Trophoblast cell (in vitro differentiated cells and primary cell): Measurements from ENCODE around the gene MT1G.
"Not testable (repeated sequence)": the region's sequence is repeated elsewhere in the genome, so short reads cannot be mapped to it uniquely, and the experiment has no call there.

Experiments used
- DNase-seq, 2 donors: peaks; one replicate each; pipeline ENCODE4 v3.0.0-alpha.2; 2016
- H2AFZ ChIP-seq: 2 replicates; pipeline ENCODE4 v1.6.1; 2013; ENCODE audit warnings: low read length, moderate library complexity, mild to moderate bottlenecking; ENCODE audit not compliant: insufficient read depth, poor library complexity
- H2AK5ac ChIP-seq: 2 replicates; pipeline ENCODE4 v1.6.1; 2013; ENCODE audit warnings: mild to moderate bottlenecking, low read length
- H2BK120ac ChIP-seq: 2 replicates; pipeline ENCODE4 v1.6.1; 2013; ENCODE audit warnings: low read length, mild to moderate bottlenecking, moderate library complexity; ENCODE audit not compliant: insufficient read depth, poor library complexity
- H2BK12ac ChIP-seq: 2 replicates; pipeline ENCODE4 v1.6.1; 2013; ENCODE audit warnings: mild to moderate bottlenecking, low read length, moderate library complexity
- H2BK5ac ChIP-seq: 2 replicates; pipeline ENCODE4 v1.6.1; 2013; ENCODE audit warnings: low read length, low read depth, moderate library complexity, mild to moderate bottlenecking; ENCODE audit not compliant: poor library complexity
- H3K14ac ChIP-seq: 2 replicates; pipeline ENCODE4 v1.6.1; 2013; ENCODE audit warnings: mild to moderate bottlenecking, low read length
- H3K18ac ChIP-seq: 2 replicates; pipeline ENCODE4 v1.6.1; 2013; ENCODE audit warnings: mild to moderate bottlenecking, low read length
- H3K23ac ChIP-seq: 2 replicates; pipeline ENCODE4 v1.6.1; 2013; ENCODE audit warnings: low read length
- H3K27ac ChIP-seq: 2 replicates; pipeline ENCODE4 v1.5.1; 2013; ENCODE audit warnings: low read depth, mild to moderate bottlenecking, inconsistent platforms, low read length, moderate library complexity
- H3K27me3 ChIP-seq: 2 replicates; pipeline ENCODE4 v1.6.1; 2013; ENCODE audit warnings: inconsistent platforms, mild to moderate bottlenecking, low read length, moderate library complexity; ENCODE audit not compliant: insufficient read depth
- H3K36me3 ChIP-seq, 2 experiments: 1 replicate in 1 of 2; 2 replicates in 1 of 2; pipeline ENCODE4 v1.6.1; 2013; ENCODE audit warnings: low read length in 2 of 2, mild to moderate bottlenecking in 2 of 2, moderate library complexity in 1 of 2; ENCODE audit not compliant: insufficient read depth in 2 of 2, control insufficient read depth in 1 of 2
- H3K4ac ChIP-seq: 2 replicates; pipeline ENCODE4 v1.6.1; 2013; ENCODE audit warnings: low read depth, mild to moderate bottlenecking, low read length, moderate library complexity
- H3K4me1 ChIP-seq, 2 experiments: 1 replicate in 1 of 2; 2 replicates in 1 of 2; pipeline ENCODE4 v1.6.1; 2013; ENCODE audit warnings: low read length in 2 of 2, mild to moderate bottlenecking in 2 of 2, moderate library complexity in 1 of 2; ENCODE audit not compliant: insufficient read depth in 2 of 2, control insufficient read depth in 1 of 2
- H3K4me2 ChIP-seq: 2 replicates; pipeline ENCODE4 v1.6.1; 2013; ENCODE audit warnings: inconsistent platforms, mild to moderate bottlenecking, low read length, moderate library complexity
- H3K4me3 ChIP-seq: 2 replicates; pipeline ENCODE4 v1.5.1; 2013; ENCODE audit warnings: mild to moderate bottlenecking, low read depth, low read length, inconsistent platforms
- H3K79me1 ChIP-seq: one replicate; pipeline ENCODE4 v1.6.1; 2013; ENCODE audit warnings: low read length
- H3K79me2 ChIP-seq: 2 replicates; pipeline ENCODE4 v1.6.1; 2013; ENCODE audit warnings: low read length, mild to moderate bottlenecking; ENCODE audit not compliant: control insufficient read depth, insufficient read depth, poor library complexity
- H3K9ac ChIP-seq: 2 replicates; pipeline ENCODE4 v1.6.1; 2013; ENCODE audit warnings: mild to moderate bottlenecking, low read length
- H3K9me3 ChIP-seq: 2 replicates; pipeline ENCODE4 v1.6.1; 2013; ENCODE audit warnings: low read depth, mild to moderate bottlenecking, control low read depth, inconsistent platforms, low read length; ENCODE audit not compliant: insufficient read depth
- H4K12ac ChIP-seq: 2 replicates; pipeline ENCODE4 v1.6.1; 2013; ENCODE audit warnings: low read depth, mild to moderate bottlenecking, low read length, moderate library complexity
- H4K8ac ChIP-seq: 2 replicates; pipeline ENCODE4 v1.6.1; 2013; ENCODE audit warnings: low read depth, mild to moderate bottlenecking, low read length, moderate library complexity
- H4K91ac ChIP-seq: one replicate; pipeline ENCODE4 v1.6.1; 2013; ENCODE audit warnings: low read depth, mild to moderate bottlenecking, low read length, moderate library complexity
- WGBS: extraction: QIAGEN DNeasy Blood & Tissue Kit; methylation state at CpG from one replicate; pipeline ENCODE4 v1.1.7; 2013; ENCODE audit warnings: missing lambda C conversion rate; ENCODE audit not compliant: insufficient read length, insufficient coverage; ENCODE audit errors: extremely low coverage; 5-methylcytosine and 5-hydroxymethylcytosine counted together

The MT1G gene

DNA sequence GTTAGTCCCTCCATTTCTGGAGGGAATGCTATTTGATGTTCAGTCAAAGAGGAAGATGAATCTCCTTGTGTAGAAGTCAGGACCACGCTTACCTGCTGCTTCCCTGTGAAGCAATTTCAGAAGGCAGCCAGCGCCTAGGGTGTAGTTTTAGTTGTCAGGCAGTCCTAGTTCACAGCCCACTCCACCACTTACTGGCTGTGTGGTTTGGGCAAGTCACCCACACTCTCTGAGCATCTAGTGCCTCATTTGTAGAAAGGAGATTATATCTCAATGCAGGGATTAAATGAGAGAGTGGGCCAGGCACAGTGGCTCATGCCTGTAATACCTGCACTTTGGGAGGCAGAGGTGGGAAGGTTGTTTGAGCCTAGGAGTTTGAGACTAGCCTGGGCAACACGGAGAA, 4.3 kb upstream of the MT1G start:
- H3K4ac ChIP-seq, H4K8ac ChIP-seq, H3K27ac ChIP-seq, H3K14ac ChIP-seq, H4K91ac ChIP-seq, H3K4me3 ChIP-seq, H2AFZ ChIP-seq, H2BK12ac ChIP-seq, H3K36me3 ChIP-seq, H3K4me1 ChIP-seq, H3K79me2 ChIP-seq, DNase-seq, H3K4me2 ChIP-seq, H3K23ac ChIP-seq, H3K9me3 ChIP-seq, H2AK5ac ChIP-seq, H2BK5ac ChIP-seq, H3K79me1 ChIP-seq, H3K9ac ChIP-seq, H2BK120ac ChIP-seq, H3K18ac ChIP-seq, H4K12ac ChIP-seq: not testable (repeated sequence)
- H3K27me3 ChIP-seq, result peaks cover 62% of the 10 kb centered on the region
- no CpG with 5 or more reads among the region's 3 CpGs for WGBS

DNA sequence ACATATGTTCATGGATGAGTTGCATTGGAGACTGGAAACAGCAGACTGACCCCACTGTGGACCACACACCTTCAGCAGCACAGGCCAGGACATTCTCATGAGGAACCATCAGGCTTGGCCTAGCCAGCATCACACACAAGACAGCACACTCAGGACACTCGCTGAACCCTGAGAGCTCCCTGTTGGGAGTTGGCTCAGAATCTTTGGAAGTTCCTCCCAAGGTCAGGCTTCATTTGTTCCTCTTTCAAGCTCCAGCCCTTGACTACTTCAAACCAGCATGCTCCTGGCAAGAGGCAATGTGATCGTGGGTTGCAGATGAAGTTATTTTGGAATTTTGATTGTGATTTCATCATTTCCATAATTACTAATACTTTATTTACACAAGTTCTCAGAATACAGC, 3.8 kb upstream of the MT1G start:
- not testable (repeated sequence) for H3K79me1 ChIP-seq, H4K8ac ChIP-seq, H2AFZ ChIP-seq, H3K79me2 ChIP-seq, DNase-seq, H2BK120ac ChIP-seq, H3K4me1 ChIP-seq, H3K4me3 ChIP-seq, H2AK5ac ChIP-seq, H2BK12ac ChIP-seq, H3K4me2 ChIP-seq, H4K12ac ChIP-seq, H3K23ac ChIP-seq, H4K91ac ChIP-seq, H3K36me3 ChIP-seq, H3K4ac ChIP-seq, H3K9me3 ChIP-seq, H3K9ac ChIP-seq, H3K14ac ChIP-seq, H3K27ac ChIP-seq, H2BK5ac ChIP-seq, H3K18ac ChIP-seq
- peaks cover 61% of the 10 kb centered on the region for H3K27me3 ChIP-seq
- WGBS, result no CpG with 5 or more reads among the region's 2 CpGs

DNA sequence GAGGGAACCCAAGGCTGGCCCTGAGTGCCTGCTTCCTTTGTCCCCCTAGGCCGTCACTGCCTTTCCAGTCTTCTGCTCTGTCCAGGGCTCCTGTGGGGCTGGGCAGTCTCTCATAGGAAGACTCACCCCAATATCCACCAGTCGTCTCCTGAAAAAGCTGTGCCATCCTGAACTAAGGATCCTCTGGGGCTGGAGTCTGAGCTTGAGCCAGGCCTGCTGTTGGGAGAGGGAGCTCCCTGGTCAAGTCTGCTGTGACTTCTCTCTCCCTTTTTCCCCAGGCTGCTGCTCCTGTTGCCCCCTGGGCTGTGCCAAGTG, 2.7 kb upstream of the MT1G start:
- no CpG with 5 or more reads among the region's 2 CpGs for WGBS
- Histone ChIP-seq H3K9me3 (peaks cover 7% of the 10 kb centered on the region), H3K27ac (no peak overlapping the region), H3K79me2 (no peaks in the 10 kb centered on the region), H3K4ac (no peak overlapping the region), H3K4me1 (peaks cover 0 to 3% of the 10 kb centered on the region in 2 experiments), H3K27me3 (peaks cover 61% of the 10 kb centered on the region), H3K4me2 (no peak overlapping the region), H2AFZ (no peak overlapping the region), H2BK120ac (no peak overlapping the region), H2AK5ac (no peak overlapping the region), H3K23ac (no peak overlapping the region), H2BK5ac (no peak overlapping the region), H4K8ac (no peak overlapping the region), H4K12ac (no peak overlapping the region), H4K91ac (no peak overlapping the region), H3K4me3 (no peak overlapping the region), H3K36me3 (peaks cover 0 to 2% of the 10 kb centered on the region in 2 experiments), H3K18ac (no peak overlapping the region), H3K9ac (no peak overlapping the region), H3K79me1 (no peaks in the 10 kb centered on the region), H3K14ac (no peak overlapping the region), H2BK12ac (no peak overlapping the region)
- no peak for DNase-seq

DNA sequence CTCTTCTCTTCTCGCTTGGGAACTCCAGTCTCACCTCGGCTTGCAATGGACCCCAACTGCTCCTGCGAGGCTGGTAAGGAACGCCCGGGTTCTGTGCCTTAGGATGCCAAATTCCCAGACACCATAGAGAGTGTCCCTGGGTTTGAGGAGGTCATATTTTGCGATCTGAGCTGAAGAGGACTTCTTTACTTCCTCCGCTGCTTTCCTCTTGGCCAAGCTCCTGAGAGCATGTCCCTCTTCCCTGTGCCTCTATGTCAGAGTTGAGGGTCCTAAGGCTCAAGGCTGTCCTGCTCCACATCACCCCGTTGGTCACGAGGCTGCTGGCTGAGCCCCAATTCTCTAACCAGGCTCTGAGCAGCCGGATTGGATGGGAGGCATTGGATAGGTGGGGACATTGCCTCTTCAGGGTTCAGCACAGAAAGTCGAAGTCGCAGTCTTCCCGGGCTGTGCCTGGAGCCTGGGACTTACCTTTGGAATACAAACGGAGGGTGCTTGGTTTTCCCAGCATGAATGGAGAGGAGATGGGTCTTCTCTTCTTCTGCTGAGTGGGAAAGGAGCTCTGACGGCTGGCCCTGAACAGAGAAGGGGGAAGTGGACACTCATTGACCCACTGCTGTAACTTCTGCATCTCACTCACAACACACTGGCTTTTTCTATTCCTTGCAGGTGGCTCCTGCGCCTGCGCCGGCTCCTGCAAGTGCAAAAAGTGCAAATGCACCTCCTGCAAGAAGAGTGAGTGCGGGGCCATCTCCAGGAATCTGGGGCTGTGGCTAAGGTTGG, 2.2 kb upstream of the MT1G start:
- Histone ChIP-seq H3K14ac (no peak overlapping the region), H4K12ac (no peak overlapping the region), H3K4me2 (no peak overlapping the region), H2AK5ac (no peak overlapping the region), H3K79me1 (no peaks in the 10 kb centered on the region), H2BK5ac (no peak overlapping the region), H4K91ac (no peak overlapping the region), H3K9ac (no peak overlapping the region), H3K27me3 (peaks cover 58% of the 10 kb centered on the region), H2BK12ac (no peak overlapping the region), H3K36me3 (peaks cover 0 to 2% of the 10 kb centered on the region in 2 experiments), H2AFZ (no peak overlapping the region), H3K4ac (no peak overlapping the region), H3K79me2 (no peaks in the 10 kb centered on the region), H3K4me3 (no peak overlapping the region), H3K18ac (no peak overlapping the region), H4K8ac (no peak overlapping the region), H2BK120ac (no peak overlapping the region), H3K9me3 (peaks cover 7% of the 10 kb centered on the region), H3K4me1 (peaks cover 0 to 3% of the 10 kb centered on the region in 2 experiments), H3K27ac (no peak overlapping the region), H3K23ac (no peak overlapping the region)
- no peak for DNase-seq
- WGBS, result no CpG with 5 or more reads among the region's 19 CpGs
